K562 (cell line): Measurements from ENCODE around the gene NR5A1. TPM values are rescaled to one million over a fixed set of nuclear protein-coding genes. Genes with fewer than 3 reads are reported as not detected.

Source experiments
- CTCF ChIP-seq, 3 experiments: IDR thresholded peaks in 2 of 3; conservative IDR thresholded peaks in 1 of 3; 2 replicates each; pipeline ENCODE4 v1.5.1; 2011 to 2012; ENCODE audit warnings: low read length in 3 of 3, mild to moderate bottlenecking in 3 of 3, control low read depth in 2 of 3, improper control_type of control experiment in 1 of 3, inconsistent platforms in 1 of 3, low read depth in 1 of 3, mixed read lengths in 1 of 3, moderate library complexity in 1 of 3; ENCODE audit not compliant: insufficient read depth in 2 of 3
- EGR1 ChIP-seq: fragments of 450-650 bp; conservative IDR thresholded peaks from 2 replicates; pipeline ENCODE4 v1.6.1; 2017; ENCODE audit warnings: mild to moderate bottlenecking
- KDM1A ChIP-seq, 2 experiments: fragments of 450-650 bp; IDR thresholded peaks; 2 replicates each; pipeline ENCODE4 v1.6.1; 2016; ENCODE audit warnings: mild to moderate bottlenecking in 2 of 2
- L3MBTL2 ChIP-seq: fragments of 450-650 bp; IDR thresholded peaks from 2 replicates; pipeline ENCODE4 v1.6.1; 2016; ENCODE audit warnings: mild to moderate bottlenecking, moderate library complexity
- NCOA6 ChIP-seq: fragments of 450-650 bp; IDR thresholded peaks from 2 replicates; pipeline ENCODE4 v1.6.1; 2017; ENCODE audit warnings: mild to moderate bottlenecking
- RFX5 ChIP-seq: IDR thresholded peaks from 2 replicates; pipeline ENCODE4 v1.6.1; 2011; ENCODE audit warnings: low read depth, mild to moderate bottlenecking, improper control_type of control experiment, low read length
- RNF2 ChIP-seq: sonication (generic); IDR thresholded peaks from 2 replicates; pipeline ENCODE4 v1.6.1; 2016
- SAP30 ChIP-seq: fragments of 200-600 bp; sonication (generic); IDR thresholded peaks from 2 replicates; pipeline ENCODE4 v1.6.1; 2012; ENCODE audit warnings: borderline replicate concordance, low read depth, mild to moderate bottlenecking, moderate library complexity, low read length, control low read depth, inconsistent platforms; ENCODE audit not compliant: insufficient read depth, poor library complexity, severe bottlenecking
- SETDB1 ChIP-seq: IDR thresholded peaks from one replicate; pipeline ENCODE4 v1.6.1; 2012; ENCODE audit warnings: low read length, control low read depth, inconsistent platforms
- TBL1XR1 ChIP-seq, 2 experiments: IDR thresholded peaks; 2 replicates each; pipeline ENCODE4 v1.6.1; 2012; ENCODE audit warnings: improper control_type of control experiment in 2 of 2, low read length in 2 of 2, mild to moderate bottlenecking in 1 of 2
- USF2 ChIP-seq: sonication (generic); formaldehyde crosslinking; IDR thresholded peaks from 2 replicates; pipeline ENCODE4 v1.5.0; 2020; ENCODE audit warnings: missing genetic modification reagents
- ZBTB2 ChIP-seq: fragments of 450-650 bp; IDR thresholded peaks from 2 replicates; pipeline ENCODE4 v1.6.1; 2016; ENCODE audit warnings: antibody characterized with exemption
- ZBTB33 ChIP-seq: sonication (generic); formaldehyde crosslinking; IDR thresholded peaks from 2 replicates; pipeline ENCODE4 v1.8.1; 2023; ENCODE audit warnings: mild to moderate bottlenecking, missing genetic modification reagents
- ZBTB49 ChIP-seq: sonication (generic); formaldehyde crosslinking; IDR thresholded peaks from 2 replicates; pipeline ENCODE4 v1.8.0; 2022; ENCODE audit warnings: missing genetic modification reagents, mild to moderate bottlenecking, borderline replicate concordance
- polyA plus RNA-seq, 8 experiments: library from polyadenylated mRNA; depleted of rRNA in 4 of 8; stranded (reverse) in 5 of 8; unstranded in 3 of 8; fragments of >200 nt; fragmentation: Nextera tagmentation in 2 of 8; fragmentation: Illumina TruSeq in 1 of 8; extraction: Ambion mirVana in 2 of 8; extraction: Trizol in 1 of 8; gene quantifications; 2 replicates each; pipeline versions ENCODE4 v1.2.1 to v1.2.3, GENCODE V29; 2011 to 2014; ENCODE audit warnings: inconsistent platforms in 1 of 8, missing spikeins in 1 of 8
- total RNA-seq, 7 experiments: library from RNA; depleted of rRNA in 6 of 7; stranded (reverse); fragments of >200 nt in 6 of 7; fragmentation: Illumina TruSeq in 2 of 7; extraction: Trizol in 2 of 7; gene quantifications; 2 replicates each; pipeline versions ENCODE4 v1.2.1 to v1.2.3, GENCODE V29; 2011 to 2021; ENCODE audit warnings: low replicate concordance in 1 of 7

Gene NR5A1
- total and polyA plus RNA-seq, 9 of the 15 experiments (the other 6 are each of a cell fraction or from before 2014, with no cell fraction given) = 0.11 to 0.32 (median 0.20) TPM; not detected in 6

- no peak for TF ChIP-seq TBL1XR1 (IDR thresholded peaks at IDR 0.05; ENCODE audit: low read length in 2 of 2)
- no peak for TF ChIP-seq L3MBTL2
- TF ChIP-seq CTCF (IDR thresholded peaks at IDR 0.05 in 2 of 3, conservative IDR thresholded peaks at IDR 0.05 in 1 of 3; ENCODE audit: insufficient read depth in 2 of 3, low read depth in 1 of 3, low read length in 3 of 3) = peak in 2 of 3 experiments; percentile 7 to 21; a peak in 1 of 6 replicates
- peak; percentile 25; the same call in 1 of the 2 replicates for TF ChIP-seq EGR1
- no peak for TF ChIP-seq USF2
- no peak for TF ChIP-seq RNF2
- peak; percentile 15; the same call in 1 of the 2 replicates for TF ChIP-seq ZBTB2
- no peak for TF ChIP-seq SETDB1
- TF ChIP-seq ZBTB33 (CRISPR knock-in tag) = peak; percentile 95
- no peak for TF ChIP-seq RFX5
- no peak for TF ChIP-seq ZBTB49 (CRISPR knock-in tag)
- TF ChIP-seq SAP30 = no peak
- TF ChIP-seq KDM1A (IDR thresholded peaks at IDR 0.05) = peak in 1 of 2 experiments; percentile 30; a peak in 1 of 4 replicates
- no peak for TF ChIP-seq NCOA6
- TF ChIP-seq, all 486 proteins: peak for 10
Observed at GRCh38 chr9:124505006-124505900, 1.9 kb downstream of the NR5A1 start (continued).
